GM19099 (cell line): ENCODE results near the gene NUB1.
A peak's percentile ranks its signal among the peaks of the same experiment; 100 is the strongest.

Source experiments
- POLR2A ChIP-seq: IDR thresholded peaks from 3 replicates; pipeline ENCODE4 v1.6.1; 2011; ENCODE audit warnings: low read depth; ENCODE audit not compliant: insufficient read length; ENCODE audit errors: extremely low read depth

The NUB1 gene, protein sequence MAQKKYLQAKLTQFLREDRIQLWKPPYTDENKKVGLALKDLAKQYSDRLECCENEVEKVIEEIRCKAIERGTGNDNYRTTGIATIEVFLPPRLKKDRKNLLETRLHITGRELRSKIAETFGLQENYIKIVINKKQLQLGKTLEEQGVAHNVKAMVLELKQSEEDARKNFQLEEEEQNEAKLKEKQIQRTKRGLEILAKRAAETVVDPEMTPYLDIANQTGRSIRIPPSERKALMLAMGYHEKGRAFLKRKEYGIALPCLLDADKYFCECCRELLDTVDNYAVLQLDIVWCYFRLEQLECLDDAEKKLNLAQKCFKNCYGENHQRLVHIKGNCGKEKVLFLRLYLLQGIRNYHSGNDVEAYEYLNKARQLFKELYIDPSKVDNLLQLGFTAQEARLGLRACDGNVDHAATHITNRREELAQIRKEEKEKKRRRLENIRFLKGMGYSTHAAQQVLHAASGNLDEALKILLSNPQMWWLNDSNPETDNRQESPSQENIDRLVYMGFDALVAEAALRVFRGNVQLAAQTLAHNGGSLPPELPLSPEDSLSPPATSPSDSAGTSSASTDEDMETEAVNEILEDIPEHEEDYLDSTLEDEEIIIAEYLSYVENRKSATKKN

DNA sequence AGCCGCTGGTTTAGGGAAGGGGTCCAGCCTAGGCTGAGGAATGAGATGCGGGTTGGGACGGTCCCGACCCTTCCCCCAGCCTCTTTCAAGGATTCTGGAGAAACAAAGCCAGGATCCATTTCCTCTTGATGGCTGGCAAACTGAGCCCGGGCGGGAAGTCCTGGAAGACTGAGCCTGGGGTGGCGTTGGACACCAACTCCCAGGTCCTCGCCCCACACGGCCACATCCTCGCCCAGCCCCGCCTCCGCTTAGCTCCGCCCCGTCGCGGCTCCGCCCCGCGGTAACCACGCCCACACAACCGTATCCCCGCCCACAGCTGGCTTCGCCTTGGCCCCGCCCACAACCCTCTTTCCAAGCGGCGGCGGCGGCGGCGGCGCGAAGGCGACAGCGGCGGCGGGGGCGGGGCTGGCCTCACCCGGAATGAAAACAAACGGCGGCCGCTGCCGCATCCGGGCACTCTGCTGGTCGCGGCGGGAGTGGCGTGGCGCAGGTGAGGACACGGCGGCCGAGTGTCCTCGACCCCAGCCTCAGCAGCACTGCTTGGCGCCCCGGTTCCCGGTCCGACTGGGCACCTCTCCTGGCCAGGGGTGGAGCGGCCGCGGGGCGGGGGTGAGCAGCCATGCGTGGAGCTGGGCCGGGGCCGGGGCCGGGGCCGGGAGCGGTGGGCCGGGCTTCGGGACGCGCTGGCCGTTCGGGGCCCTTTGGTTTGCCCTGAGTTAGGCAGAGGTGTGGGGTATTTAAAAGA, at the start of gene NUB1:
TSS of gene NUB1 (plus strand) at position 456 of the 745 bp plus-strand sequence. CDS start 3,538 bp downstream, outside the sequence.
- peak; percentile 63 for TF ChIP-seq POLR2A

DNA sequence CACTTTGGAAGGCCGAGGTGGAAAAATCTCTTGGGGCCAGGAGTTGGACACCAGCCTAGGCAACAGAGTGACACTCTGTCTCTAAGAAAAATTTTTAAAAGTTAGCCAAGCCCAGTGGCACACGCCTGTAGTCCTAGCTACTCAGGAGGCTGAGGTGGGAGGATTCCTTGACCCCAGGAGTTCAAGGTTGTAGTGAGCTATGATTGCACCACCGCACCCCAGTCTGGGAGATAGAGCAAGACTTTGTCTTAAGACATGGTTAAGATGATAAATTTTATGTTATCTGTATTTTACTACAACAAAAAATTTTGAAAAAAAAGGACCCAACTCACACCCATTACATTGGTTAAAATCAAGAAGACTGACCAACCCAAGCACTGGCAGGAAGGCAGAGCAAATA, 48.8 kb upstream of the NUB1 start:
- no peak for TF ChIP-seq POLR2A

DNA sequence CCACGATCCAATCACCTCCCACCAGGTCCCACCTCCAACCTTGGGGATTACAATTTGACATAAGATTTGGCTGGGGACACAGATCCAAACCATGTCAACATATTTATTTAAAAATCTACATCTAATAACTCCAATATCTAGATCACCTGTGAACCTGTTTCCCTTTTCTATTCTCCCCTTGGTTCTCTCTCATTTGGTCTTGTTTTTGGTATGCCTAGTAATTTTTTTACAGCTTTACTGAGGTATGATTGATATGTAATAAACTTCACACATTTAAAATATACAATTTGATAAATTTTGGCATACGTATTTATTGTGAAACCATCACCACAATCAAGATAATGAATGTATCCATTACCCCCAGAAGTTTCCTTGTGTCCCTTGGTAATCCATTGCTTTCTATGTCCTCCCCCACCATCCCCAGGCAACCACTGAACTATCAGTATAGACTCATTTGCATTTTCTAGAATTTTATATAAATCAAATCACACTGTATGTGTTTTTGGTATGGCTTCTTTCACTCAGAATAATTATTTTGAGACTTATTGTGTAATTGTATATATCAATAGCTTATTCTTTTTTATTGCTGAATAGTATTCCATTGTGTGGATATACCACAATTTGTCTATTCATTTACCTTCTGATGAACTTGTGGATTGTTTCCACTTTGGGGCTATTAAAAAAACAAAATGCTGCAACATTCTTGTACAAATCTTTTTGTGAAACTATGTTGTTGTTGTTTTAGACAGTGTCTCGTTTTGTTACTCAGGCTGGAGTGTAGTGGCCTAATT, 45.2 kb upstream of the NUB1 start:
- no peak for TF ChIP-seq POLR2A

DNA sequence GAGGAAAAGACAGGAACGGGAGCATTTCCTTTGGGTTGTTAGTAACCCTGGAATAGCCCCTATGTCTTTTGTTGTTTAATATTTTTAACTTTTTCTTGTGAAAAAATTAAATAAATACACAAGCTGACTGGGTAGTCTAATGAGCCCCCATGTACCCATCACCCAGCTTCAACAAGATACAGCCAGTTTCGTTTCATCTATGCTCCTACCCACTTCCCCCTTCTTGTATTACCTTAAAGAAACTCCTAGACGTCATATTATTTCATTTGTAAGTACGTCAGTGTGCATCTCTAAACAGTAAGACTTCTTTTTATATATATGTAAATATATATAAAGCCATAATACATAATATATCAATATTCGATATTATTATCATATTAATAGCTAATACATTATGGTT, 42.8 kb upstream of the NUB1 start:
- no peak for TF ChIP-seq POLR2A

DNA sequence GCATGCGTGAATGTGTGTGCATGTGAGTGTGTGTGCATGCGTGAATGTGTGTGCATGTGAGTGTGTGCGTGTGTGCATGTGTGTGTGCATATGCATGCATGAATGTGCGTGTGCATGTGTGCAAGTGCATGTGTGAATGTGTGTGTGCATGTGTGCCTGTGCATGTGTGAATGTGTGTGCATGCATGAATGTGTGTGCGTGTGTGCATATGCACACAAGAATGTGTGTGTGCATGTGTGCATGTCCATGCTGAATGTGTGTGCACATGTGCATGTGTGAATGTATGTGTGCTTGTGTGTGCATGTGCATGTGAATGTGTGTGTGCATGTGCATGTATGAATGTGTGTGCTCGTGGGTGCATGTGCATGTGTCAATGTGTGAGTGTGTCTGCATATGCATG, 42.1 kb upstream of the NUB1 start:
- no peak for TF ChIP-seq POLR2A

DNA sequence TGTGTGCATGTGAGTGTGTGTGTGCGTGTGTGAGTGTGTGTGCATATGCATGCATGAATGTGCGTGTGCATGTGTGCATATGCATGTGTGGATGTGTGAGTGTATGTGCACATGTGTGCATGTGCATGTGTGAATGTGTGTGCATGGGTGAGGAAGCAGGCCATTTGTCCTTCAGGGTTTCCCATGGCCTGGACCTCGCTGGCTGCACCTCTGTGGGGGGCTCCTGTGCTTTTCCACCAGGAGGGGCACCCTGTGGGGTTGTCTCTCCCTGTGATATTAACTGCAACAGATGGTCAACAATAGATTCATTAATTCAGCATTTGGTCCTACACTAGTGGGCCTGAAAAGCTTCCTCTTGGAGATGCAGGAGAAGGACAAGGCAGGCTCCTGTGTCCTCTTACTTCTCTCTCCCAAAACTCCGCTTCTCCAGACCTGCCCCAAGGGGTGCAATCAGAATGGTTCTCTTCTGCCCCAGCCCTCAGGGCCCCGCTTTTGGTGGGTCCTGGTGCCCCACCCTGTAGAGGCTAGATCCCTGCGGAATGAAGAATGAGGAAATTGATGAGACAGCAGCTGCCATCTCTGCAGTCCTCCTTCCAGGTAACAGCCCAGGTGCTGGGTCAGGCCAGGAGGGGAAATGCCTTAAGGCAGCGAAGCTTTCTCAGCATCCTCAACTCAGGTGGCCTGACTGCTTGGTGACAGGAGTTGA, 41.5 kb upstream of the NUB1 start:
- TF ChIP-seq POLR2A = no peak

DNA sequence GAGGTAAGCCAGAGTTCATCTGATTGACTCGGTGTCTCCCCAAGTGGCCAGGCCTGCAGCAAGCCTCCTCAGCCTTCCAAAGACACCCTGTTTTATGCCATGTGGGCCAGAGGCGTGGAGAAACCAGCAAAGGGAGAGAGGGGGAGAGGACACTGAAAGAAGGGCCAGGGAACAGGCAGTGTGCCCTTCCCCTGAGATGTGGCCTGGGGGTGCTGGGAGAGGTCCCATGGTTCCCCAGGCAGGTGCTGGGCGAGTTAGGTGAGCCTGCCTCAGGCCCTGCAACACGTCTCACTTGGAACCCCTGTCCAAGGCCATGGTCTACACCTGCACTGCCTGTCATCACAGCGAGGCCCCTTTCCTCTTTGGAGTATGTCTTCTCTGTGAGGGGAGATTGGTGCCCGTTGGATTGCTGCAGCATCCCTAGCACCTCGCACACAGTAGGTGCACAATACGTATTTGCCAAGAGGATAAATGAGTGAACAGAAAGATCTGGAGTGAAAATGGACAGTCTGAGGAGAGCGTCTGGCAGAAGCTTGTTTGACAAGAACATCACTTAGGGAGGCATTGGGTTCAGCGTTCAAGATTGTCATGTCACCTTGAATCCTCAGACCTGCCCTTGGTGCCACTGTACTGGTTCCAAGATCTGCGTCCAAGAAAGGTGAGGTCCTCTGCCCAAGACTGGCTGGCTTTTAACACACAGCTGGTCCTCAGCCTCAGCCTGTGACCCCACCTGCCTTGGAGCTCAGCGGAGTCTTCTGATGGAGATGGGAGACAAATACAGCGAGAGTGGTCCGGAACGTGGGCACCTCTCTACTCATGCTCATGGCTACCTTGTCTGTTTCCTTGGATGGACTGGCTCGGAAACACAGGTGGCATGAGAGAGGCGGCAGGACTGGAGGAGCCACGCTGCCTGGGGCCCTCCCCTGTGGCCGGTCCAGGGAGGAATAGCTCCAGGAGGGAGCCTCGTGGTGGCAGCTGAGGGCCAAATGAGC, 39.8 kb upstream of the NUB1 start:
- no peak for TF ChIP-seq POLR2A

DNA sequence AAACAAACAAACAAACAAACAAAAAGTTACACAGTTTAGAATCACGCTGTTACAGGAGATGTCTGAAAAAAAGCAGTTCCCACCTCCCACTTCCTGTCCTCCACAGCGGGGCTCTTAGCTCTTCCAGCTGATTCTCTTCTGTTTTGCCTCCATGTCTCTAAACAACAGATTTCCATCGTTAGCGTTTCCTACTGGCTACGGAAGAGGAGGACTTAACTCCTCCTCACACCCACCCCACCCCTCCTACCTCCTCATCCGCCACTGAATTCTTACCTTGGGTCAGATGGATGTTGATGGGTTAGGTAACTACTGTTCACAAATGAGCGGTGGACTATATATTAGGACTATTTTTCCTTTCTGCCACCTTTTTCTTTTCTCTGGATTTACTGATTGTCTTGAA, 36.8 kb upstream of the NUB1 start:
- no peak for TF ChIP-seq POLR2A

DNA sequence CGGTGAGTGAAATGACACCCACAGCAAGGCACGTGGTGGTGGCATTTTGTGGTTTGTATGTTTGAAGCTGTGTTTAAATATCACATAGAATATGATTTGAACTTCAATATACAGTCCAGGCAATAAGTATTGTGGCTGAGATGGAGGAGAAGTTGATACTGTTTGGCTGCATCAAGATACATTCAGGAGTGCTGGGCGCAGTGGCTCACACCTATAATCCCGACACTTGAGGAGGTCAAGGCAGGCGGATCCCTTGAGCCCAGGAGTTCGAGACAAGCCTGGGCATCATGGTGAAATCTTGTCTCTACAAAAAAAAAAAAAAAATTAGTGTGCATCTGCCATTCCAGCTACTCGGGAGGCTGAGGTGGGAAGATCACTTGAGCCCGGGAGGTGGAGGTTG, 35.2 kb upstream of the NUB1 start:
- no peak for TF ChIP-seq POLR2A

DNA sequence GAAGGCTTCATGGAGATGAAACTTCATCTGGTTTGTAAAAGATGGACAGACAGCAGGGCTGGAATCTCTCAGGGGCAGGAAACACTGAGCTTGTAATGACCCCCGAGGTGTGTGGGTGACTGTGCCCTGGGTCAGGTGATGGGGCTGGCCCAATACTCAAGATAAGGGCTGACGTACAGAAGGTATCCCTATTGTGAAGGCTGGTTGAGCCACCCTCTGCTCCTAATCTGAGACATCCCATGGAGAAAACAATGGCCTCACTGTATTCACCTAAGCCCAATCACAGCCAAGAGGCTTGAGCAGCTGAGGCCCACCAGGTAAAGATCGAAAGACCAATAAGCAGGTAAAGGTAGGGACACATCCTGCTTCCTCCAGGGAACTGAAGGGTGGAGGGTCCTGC, 34.8 kb upstream of the NUB1 start:
- TF ChIP-seq POLR2A = no peak

DNA sequence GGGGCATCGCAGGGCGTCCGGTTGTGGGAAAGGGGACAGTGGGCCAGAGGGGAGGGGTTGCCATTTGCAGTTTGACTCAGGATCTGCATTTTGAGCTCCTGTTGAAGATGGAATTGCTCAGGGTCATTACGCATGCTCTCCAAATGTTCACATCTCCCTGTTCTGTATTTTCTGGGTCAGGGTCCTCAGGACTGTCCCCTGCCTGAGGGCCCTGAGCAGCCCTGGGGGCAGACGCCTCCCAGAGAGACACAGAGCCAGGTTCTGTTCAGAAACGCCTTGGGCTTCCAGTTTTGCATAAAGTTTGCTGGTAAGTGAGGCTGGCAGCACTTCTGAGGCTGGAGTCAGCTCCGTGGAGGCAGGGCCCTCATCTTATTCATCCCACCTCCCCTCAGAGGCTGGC, 34.1 kb upstream of the NUB1 start:
- no peak for TF ChIP-seq POLR2A

DNA sequence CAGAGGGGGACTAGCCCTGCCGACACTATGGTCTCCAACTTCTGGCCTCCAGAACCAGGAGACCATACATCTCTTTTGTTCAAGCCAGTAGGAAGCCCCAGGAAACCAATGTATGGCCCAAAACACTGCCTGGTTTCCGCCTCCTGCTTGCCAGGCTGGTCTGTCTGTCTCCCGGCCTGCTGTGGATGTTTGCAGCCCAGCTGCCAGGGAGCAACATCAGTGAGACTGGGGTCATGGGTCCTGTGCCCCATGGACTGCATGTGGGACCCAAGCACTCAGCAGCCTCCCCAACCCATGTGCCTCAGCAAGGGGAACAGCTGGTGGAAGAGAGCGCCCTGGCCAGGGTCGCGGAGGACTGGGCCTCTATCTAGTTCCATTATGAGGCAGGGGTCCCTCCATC, 33.4 kb upstream of the NUB1 start:
- TF ChIP-seq POLR2A = no peak

DNA sequence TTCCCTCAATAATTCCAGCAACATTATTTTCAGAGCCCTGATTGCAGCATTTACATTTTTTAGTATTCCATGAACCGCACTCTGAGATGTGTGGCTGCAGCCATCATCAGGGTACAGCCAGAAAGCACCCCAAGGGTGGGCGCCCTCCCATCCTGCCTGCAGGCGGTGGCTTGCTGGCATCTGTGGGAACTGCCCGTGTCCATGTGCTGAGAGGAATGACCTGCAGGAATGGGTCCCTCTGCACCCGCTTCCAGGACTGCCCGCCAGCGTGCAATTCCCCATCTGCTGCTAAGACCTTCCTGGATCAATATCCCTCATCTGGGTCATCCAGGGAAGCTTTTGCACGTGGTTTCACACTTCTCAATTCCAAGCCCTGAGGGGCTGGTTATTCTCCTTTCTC, 32.8 kb upstream of the NUB1 start:
- no peak for TF ChIP-seq POLR2A

DNA sequence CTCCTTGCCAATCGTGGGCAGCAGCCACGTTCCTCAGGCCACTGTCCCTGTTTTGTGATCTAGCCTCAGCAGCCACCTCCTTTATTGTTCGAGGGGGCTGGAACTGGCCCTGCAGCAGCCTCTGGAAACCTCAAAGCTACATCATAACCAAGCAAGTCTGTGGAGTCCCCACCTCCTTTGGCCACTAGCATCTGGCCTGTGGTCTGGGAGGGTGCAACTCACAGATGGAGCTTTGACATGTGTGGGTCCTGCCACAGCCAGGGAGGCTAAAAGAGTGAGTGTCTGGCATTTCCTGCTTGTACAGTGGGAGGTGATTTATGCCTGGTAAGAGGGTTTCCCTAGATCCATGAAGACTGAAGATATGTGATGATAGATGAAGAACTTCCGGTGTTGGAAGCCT, 32.3 kb upstream of the NUB1 start:
- no peak for TF ChIP-seq POLR2A

DNA sequence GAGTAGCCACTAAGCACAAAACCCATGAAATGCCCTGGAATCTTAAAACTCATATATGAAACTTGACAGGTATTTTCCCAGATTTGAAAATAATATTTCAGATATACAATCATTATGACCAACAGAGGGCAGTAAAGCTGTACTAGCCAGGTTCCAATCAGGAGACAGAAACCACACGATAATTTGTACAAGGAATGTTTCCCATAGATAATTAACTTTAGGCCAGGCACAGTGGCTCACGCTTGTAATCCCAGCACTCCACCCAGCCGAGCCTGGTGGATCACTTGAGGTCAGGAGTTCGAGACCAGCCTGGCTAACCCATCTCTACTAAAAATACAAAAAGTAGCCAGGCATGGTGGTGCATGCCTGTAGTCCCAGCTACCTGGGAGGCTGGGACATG, 31.0 kb upstream of the NUB1 start:
- no peak for TF ChIP-seq POLR2A
